ENCODE results near the gene INO80B. TPM values are rescaled to one million over a fixed set of nuclear protein-coding genes. Genes with fewer than 3 reads are reported as not detected.

The INO80B gene
- total RNA-seq, 2 donors from 2014 or later, result 10.4 to 14.6 TPM

- no peak for DNase-seq (ENCODE audit: low spot score)
- Histone ChIP-seq H3K36me3 (peaks cover 3% of the 10 kb centered on the region), H3K4me3 (peak overlapping the region in 1 of 2 donors; percentile 28), H3K27ac (peak overlapping the region; percentile 7 to 27), H3K4me1 (peaks cover 0 to 58% of the 10 kb centered on the region in 2 donors), H3K9me3 (no peaks in the 10 kb centered on the region), H3K27me3 (no peaks in the 10 kb centered on the region)
- no peak for TF ChIP-seq CTCF (IDR thresholded peaks at IDR 0.05)
These were observed 17.8 kb upstream of the INO80B start for GRCh38 chr2:74436848-74437695.

DNA sequence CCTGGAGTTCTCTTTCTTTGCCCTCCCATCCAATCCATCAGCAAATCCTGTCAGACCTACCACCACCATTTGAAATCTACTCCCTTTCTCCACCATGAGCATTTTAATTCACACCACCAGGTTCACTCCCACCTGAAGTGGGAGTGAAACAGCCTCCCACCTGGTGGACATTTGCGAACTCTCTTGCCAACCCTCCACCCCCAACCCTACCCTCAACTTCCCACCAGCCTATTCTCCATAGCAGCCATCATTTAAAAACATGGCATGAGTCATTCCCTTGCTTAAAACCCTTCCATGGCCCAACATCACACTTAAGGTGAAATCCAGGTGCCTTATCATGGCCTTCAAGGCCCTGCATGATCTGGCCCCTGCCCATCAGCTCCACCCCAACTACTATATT lies 16.6 kb upstream of the INO80B start:
- DNase-seq (ENCODE audit: low spot score), result no peak
- TF ChIP-seq CTCF (IDR thresholded peaks at IDR 0.05), result no peak
- H3K36me3 ChIP-seq, result no peaks in the 10 kb centered on the region
- H3K27ac ChIP-seq, result no peak overlapping the region
- H3K4me3 ChIP-seq, result peak overlapping the region in 1 of 2 donors; percentile 61
- H3K27me3 ChIP-seq, result no peaks in the 10 kb centered on the region
- peaks cover 0 to 62% of the 10 kb centered on the region in 2 donors for H3K4me1 ChIP-seq
- H3K9me3 ChIP-seq, result no peaks in the 10 kb centered on the region

- H3K4me1 ChIP-seq, result peaks cover 0 to 62% of the 10 kb centered on the region in 2 donors
- H3K9me3 ChIP-seq, result no peaks in the 10 kb centered on the region
- H3K27ac ChIP-seq, result peak overlapping the region; percentile 86 to 89
- peak overlapping the region; percentile 41 to 61 for H3K4me3 ChIP-seq
- no peak for TF ChIP-seq CTCF (IDR thresholded peaks at IDR 0.05)
- H3K27me3 ChIP-seq, result no peaks in the 10 kb centered on the region
- no peaks in the 10 kb centered on the region for H3K36me3 ChIP-seq
- no peak for DNase-seq (ENCODE audit: low spot score)
These were observed 15.5 kb upstream of the INO80B start for GRCh38 chr2:74439373-74439772.

DNA sequence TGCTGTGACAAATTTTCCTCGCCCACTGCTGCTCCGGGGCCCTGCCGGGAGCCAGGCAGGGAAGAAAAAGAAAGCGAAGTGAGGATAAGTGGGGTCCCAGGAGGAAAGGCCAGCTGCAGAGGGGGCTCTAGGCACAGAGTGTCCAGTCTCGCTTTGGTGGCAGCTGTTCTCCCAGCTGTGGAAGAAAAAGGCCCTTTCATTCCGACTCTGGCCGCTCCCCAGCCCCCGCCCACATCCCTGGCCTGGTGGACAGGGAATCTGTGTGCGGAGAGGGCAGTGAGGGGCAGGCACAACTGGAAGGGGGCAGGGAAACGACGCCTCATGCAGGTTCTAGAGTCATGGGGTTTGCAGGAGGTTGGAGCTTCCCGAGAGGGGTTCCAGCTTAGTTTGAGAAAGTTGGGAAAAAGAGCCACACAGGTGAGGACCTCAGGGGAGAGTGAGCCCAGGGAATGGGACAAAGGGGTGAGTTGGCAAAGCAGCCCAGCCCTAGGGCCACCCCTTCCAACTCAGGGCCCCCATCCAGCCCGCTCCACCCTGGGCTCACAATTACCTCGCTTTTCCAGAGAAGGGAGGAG lies 15.0 kb upstream of the INO80B start:
- Histone ChIP-seq H3K36me3 (no peaks in the 10 kb centered on the region), H3K27ac (peak overlapping the region; percentile 86 to 89), H3K4me3 (peak overlapping the region; percentile 41 to 61), H3K4me1 (peaks cover 0 to 62% of the 10 kb centered on the region in 2 donors), H3K27me3 (no peaks in the 10 kb centered on the region), H3K9me3 (no peaks in the 10 kb centered on the region)
- TF ChIP-seq CTCF (IDR thresholded peaks at IDR 0.05), result no peak
- peak; percentile 76 for DNase-seq (ENCODE audit: low spot score)

DNA sequence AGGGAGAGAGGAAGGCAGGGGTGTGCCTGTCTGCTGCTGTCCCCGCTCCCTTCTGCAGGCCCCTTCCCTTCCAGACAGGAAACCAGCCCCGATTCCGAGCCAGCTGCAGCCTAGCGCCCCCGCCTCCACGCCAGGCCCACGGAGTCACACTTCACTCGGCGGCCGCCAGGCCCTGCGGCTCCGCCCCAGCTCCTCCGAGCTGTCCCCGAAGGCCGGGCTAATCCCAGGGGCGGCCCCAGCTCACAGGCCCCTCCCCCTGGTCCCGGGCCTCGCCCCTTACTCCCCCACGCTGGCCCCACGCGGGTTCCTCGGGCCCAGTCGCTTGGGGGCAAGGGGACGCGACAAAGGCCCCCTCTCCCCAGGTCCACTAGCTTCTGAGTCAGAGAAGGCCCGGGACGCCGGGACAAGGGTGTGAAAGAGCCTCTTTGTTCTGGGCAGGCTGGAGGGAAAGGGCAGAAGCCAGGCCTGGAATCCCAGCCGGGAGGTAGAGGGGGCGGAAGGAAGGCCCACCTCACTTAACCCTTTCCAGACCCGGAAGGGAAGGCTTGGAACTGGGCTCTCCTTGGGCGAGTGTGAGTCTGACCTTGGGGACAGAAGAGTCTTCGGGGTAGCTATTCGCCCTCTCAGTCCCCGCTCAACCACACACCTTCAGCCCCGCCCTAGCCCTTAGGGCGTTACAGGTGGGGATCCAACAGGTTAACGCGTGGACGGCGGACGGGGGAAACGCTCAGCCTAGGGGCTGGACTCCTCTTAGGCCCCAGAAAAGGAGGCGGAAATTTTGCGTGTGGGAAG lies 14.3 kb upstream of the INO80B start:
- Histone ChIP-seq H3K36me3 (no peaks in the 10 kb centered on the region), H3K4me3 (peak overlapping the region; percentile 41 to 61), H3K9me3 (no peaks in the 10 kb centered on the region), H3K27me3 (no peaks in the 10 kb centered on the region), H3K4me1 (peaks cover 0 to 61% of the 10 kb centered on the region in 2 donors), H3K27ac (peak overlapping the region; percentile 86 to 89)
- peak; percentile 85 for DNase-seq (ENCODE audit: low spot score)
- peak in 1 of 2 donors; percentile 36 for TF ChIP-seq CTCF (IDR thresholded peaks at IDR 0.05)
